WTC11 (cell line): ENCODE data around the gene ADGRL3.

ENCODE experiments used
- ZNF317 ChIP-seq: sonication (generic); formaldehyde crosslinking; IDR thresholded peaks from 2 replicates; pipeline ENCODE4 v1.8.1; 2023; ENCODE audit warnings: low read depth, mild to moderate bottlenecking, moderate library complexity, missing genetic modification reagents, borderline replicate concordance
- TF ChIP-seq, protein P1 (sequence below): fragments of 200-600 bp; IDR thresholded peaks from 2 replicates; pipeline ENCODE4 v1.8.0; 2022; ENCODE audit warnings: antibody characterized with exemption
- TF ChIP-seq, protein P2 (sequence below): sonication (generic); formaldehyde crosslinking; IDR thresholded peaks from 2 replicates; pipeline ENCODE4 v1.8.1; 2022; ENCODE audit warnings: low read depth, missing genetic modification reagents, borderline replicate concordance

DNA sequence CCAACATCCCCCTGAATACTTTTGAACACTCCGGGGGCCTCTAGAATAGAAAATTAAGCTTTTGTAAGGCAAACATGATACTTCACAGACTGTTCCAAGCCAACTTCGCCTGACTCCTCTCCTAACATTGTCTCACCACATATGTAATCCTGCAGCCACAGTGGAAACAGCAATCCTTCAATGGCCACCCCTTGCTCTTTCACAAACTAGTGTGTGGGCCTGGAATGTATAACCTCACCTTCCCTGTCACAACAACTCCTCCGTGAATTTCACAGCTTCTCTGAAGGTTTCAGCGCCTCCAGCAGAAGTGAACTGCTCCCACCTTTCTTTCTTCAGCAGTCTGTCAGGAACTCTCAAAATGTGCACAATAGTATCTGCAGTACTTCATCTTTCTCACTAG lies 185.1 kb downstream of the ADGRL3 start:
- TF ChIP-seq ZNF317 (CRISPR knock-in tag) = no peak
- TF ChIP-seq, protein P1, sequence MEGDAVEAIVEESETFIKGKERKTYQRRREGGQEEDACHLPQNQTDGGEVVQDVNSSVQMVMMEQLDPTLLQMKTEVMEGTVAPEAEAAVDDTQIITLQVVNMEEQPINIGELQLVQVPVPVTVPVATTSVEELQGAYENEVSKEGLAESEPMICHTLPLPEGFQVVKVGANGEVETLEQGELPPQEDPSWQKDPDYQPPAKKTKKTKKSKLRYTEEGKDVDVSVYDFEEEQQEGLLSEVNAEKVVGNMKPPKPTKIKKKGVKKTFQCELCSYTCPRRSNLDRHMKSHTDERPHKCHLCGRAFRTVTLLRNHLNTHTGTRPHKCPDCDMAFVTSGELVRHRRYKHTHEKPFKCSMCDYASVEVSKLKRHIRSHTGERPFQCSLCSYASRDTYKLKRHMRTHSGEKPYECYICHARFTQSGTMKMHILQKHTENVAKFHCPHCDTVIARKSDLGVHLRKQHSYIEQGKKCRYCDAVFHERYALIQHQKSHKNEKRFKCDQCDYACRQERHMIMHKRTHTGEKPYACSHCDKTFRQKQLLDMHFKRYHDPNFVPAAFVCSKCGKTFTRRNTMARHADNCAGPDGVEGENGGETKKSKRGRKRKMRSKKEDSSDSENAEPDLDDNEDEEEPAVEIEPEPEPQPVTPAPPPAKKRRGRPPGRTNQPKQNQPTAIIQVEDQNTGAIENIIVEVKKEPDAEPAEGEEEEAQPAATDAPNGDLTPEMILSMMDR = no peak
- TF ChIP-seq, protein P2, sequence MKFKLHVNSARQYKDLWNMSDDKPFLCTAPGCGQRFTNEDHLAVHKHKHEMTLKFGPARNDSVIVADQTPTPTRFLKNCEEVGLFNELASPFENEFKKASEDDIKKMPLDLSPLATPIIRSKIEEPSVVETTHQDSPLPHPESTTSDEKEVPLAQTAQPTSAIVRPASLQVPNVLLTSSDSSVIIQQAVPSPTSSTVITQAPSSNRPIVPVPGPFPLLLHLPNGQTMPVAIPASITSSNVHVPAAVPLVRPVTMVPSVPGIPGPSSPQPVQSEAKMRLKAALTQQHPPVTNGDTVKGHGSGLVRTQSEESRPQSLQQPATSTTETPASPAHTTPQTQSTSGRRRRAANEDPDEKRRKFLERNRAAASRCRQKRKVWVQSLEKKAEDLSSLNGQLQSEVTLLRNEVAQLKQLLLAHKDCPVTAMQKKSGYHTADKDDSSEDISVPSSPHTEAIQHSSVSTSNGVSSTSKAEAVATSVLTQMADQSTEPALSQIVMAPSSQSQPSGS = no peak
